ENCODE results near the gene FIBP.

- TF ChIP-seq CTCF (IDR thresholded peaks at IDR 0.05) (no peak), POLR2A (IDR thresholded peaks at IDR 0.05) (no peak)
Observed at GRCh38 chr11:65931773-65932557, 43.7 kb upstream of the FIBP start.

Measured in lower leg skin (tissue), 3 donors.